Esophagus squamous epithelium (tissue), 4 donors: ENCODE data around the gene CHIT1.

ENCODE experiments used
- POLR2A ChIP-seq, 4 donors: fragments of 450-650 bp; IDR thresholded peaks; one replicate each; pipeline ENCODE4 v1.6.1; 2017; ENCODE audit warnings: antibody characterized with exemption in 4 of 4, mild to moderate bottlenecking in 4 of 4, moderate library complexity in 3 of 4
- TF ChIP-seq, protein P1 (sequence below), 6 experiments: fragments of 450-650 bp in 4 of 6; fragments of 200-600 bp in 2 of 6; sonication (generic) in 2 of 6; IDR thresholded peaks; one replicate each; pipeline ENCODE4 v1.5.1; 2016 to 2019; ENCODE audit warnings: antibody characterized with exemption in 6 of 6, mild to moderate bottlenecking in 4 of 6, moderate library complexity in 4 of 6

DNA sequence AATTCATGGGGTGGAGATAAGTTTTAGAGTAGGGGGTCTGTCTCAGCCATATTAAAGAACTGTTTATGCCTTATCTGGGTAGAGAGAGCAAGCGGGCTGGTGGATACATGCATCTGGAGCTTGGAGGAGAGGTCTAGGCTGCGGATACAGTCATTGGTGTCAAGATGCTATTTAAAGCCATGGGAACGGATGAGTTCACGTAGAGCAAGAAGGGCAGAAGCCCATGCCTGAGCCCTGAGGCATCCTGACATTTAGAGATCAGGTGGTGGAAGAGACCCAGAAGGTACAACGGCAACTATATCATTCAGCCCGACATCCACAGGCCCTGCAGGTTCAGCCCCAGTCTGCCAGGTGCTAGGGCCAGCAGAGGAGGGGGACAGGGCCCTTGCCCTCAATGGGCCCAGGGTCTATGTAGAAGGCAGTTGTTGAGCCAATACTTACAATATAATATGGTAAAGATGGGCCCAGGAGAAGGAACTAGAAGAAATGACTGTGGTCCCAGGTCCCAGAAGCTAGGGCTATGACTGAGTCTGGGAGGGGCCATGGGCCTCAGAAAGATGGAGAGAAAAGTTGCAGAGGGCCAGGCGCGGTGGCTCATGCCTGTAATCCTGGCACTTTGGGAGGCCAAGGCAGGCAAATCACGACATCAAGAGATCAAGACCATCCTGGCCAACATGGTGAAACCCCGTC is 27.8 kb downstream of the CHIT1 start:
- TF ChIP-seq, protein P1, sequence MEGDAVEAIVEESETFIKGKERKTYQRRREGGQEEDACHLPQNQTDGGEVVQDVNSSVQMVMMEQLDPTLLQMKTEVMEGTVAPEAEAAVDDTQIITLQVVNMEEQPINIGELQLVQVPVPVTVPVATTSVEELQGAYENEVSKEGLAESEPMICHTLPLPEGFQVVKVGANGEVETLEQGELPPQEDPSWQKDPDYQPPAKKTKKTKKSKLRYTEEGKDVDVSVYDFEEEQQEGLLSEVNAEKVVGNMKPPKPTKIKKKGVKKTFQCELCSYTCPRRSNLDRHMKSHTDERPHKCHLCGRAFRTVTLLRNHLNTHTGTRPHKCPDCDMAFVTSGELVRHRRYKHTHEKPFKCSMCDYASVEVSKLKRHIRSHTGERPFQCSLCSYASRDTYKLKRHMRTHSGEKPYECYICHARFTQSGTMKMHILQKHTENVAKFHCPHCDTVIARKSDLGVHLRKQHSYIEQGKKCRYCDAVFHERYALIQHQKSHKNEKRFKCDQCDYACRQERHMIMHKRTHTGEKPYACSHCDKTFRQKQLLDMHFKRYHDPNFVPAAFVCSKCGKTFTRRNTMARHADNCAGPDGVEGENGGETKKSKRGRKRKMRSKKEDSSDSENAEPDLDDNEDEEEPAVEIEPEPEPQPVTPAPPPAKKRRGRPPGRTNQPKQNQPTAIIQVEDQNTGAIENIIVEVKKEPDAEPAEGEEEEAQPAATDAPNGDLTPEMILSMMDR (IDR thresholded peaks at IDR 0.05) = no peak
- no peak for TF ChIP-seq POLR2A (IDR thresholded peaks at IDR 0.05)
